ENCODE results near the gene SDK2.

Gene SDK2

GRCh38 chr17:73376636-73377035 is 267.6 kb downstream of the SDK2 start:
- no peak overlapping the region for H3K4me3 ChIP-seq (replicated peaks; ENCODE audit: insufficient read depth, low read length)
- no peak for DNase-seq (ENCODE audit: low read depth in 1 of 2, low spot score in 1 of 2)
- no peak for TF ChIP-seq GABPA (IDR thresholded peaks at IDR 0.05; ENCODE audit: low read depth)
- no peak for TF ChIP-seq SPI1 (IDR thresholded peaks at IDR 0.05; ENCODE audit: borderline replicate concordance, low read depth)
- no peak for TF ChIP-seq POLR2AphosphoS5 (IDR thresholded peaks at IDR 0.05; ENCODE audit: low read depth)
- no peak for TF ChIP-seq CTCF (IDR thresholded peaks at IDR 0.05; ENCODE audit: insufficient read depth, low read length)
- TF ChIP-seq REST (IDR thresholded peaks at IDR 0.05; ENCODE audit: insufficient replicate concordance, low read depth): no peak
- H3K27ac ChIP-seq (replicated peaks): no peak overlapping the region
- no peaks in the 10 kb centered on the region for H3K27me3 ChIP-seq (ENCODE audit: insufficient read depth, poor library complexity, severe bottlenecking)

GRCh38 chr17:73376152-73376551 is 268.1 kb downstream of the SDK2 start:
- Histone ChIP-seq H3K27me3 (ENCODE audit: insufficient read depth, poor library complexity, severe bottlenecking) (no peaks in the 10 kb centered on the region), H3K4me3 (replicated peaks; ENCODE audit: insufficient read depth, low read length) (no peak overlapping the region), H3K27ac (replicated peaks) (no peak overlapping the region)
- no peak for DNase-seq (ENCODE audit: low read depth in 1 of 2, low spot score in 1 of 2)
- TF ChIP-seq CTCF (IDR thresholded peaks at IDR 0.05; ENCODE audit: insufficient read depth, low read length) (no peak), GABPA (IDR thresholded peaks at IDR 0.05; ENCODE audit: low read depth) (no peak), REST (IDR thresholded peaks at IDR 0.05; ENCODE audit: insufficient replicate concordance, low read depth) (no peak), SPI1 (IDR thresholded peaks at IDR 0.05; ENCODE audit: borderline replicate concordance, low read depth) (no peak), POLR2AphosphoS5 (IDR thresholded peaks at IDR 0.05; ENCODE audit: low read depth) (no peak)

GRCh38 chr17:73371836-73372235 is 272.4 kb downstream of the SDK2 start:
- DNase-seq (ENCODE audit: low read depth in 1 of 2, low spot score in 1 of 2): peak in 1 of 2 experiments; percentile 66
- peak overlapping the region; percentile 40 for H3K27ac ChIP-seq (replicated peaks)
- no peak overlapping the region for H3K4me3 ChIP-seq (replicated peaks; ENCODE audit: insufficient read depth, low read length)
- no peaks in the 10 kb centered on the region for H3K27me3 ChIP-seq (ENCODE audit: insufficient read depth, poor library complexity, severe bottlenecking)
- TF ChIP-seq POLR2AphosphoS5 (IDR thresholded peaks at IDR 0.05; ENCODE audit: low read depth): no peak
- no peak for TF ChIP-seq GABPA (IDR thresholded peaks at IDR 0.05; ENCODE audit: low read depth)

GRCh38 chr17:73371285-73371684 is 273.0 kb downstream of the SDK2 start:
- peak in 1 of 2 experiments; percentile 10 for DNase-seq (ENCODE audit: low read depth in 1 of 2, low spot score in 1 of 2)
- H3K4me3 ChIP-seq (replicated peaks; ENCODE audit: insufficient read depth, low read length): no peak overlapping the region

More at GRCh38 chr17:73371285-73371684, 273.0 kb downstream of the SDK2 start:
- no peak for TF ChIP-seq GABPA (IDR thresholded peaks at IDR 0.05; ENCODE audit: low read depth)
- no peak for TF ChIP-seq REST (IDR thresholded peaks at IDR 0.05; ENCODE audit: insufficient replicate concordance, low read depth)
- no peak for TF ChIP-seq POLR2AphosphoS5 (IDR thresholded peaks at IDR 0.05; ENCODE audit: low read depth)
- peak overlapping the region; percentile 40 for H3K27ac ChIP-seq (replicated peaks)
- H3K27me3 ChIP-seq (ENCODE audit: insufficient read depth, poor library complexity, severe bottlenecking): no peaks in the 10 kb centered on the region
